Endothelial cell of umbilical vein (primary cell): ENCODE data around the gene BACH2. TPM values are rescaled to one million over a fixed set of nuclear protein-coding genes. Genes with fewer than 3 reads are reported as not detected.

Experiments used
- BruUV-seq: library from RNA; stranded (reverse); fragments of 400-500 nt; replicated peaks from 2 replicates; lab custom pipeline; 2021; lab: Mats Ljungman, UMichigan
- CTCF ChIA-PET: fragments of 300-600, 350-600 bp; sonication (Branson Sonifier 250); formaldehyde crosslinking; loops from one replicate; lab custom pipeline; 2021; ENCODE audit warnings: antibody characterized with exemption, inconsistent platforms; lab: Charles Lee
- POLR2A ChIA-PET: fragments of 300-600, 350-600 bp; sonication (Branson Sonifier 250); formaldehyde crosslinking; loops from one replicate; lab custom pipeline; 2021; ENCODE audit warnings: antibody characterized with exemption, inconsistent platforms; lab: Charles Lee
- DNase-seq: peaks from one replicate; pipeline ENCODE4 v3.0.0-alpha.2; 2011; ENCODE audit warnings: low read depth, low spot score
- FAIRE-seq: peaks from 2 replicates; lab custom pipeline; 2011; peaks lifted over from hg19 to GRCh38; lab: Jason Lieb, UNC
- H2AFZ ChIP-seq: 2 replicates; pipeline ENCODE4 v1.6.0; 2012; ENCODE audit warnings: low read depth, low read length, control low read depth, inconsistent platforms
- H3K27ac ChIP-seq: 2 replicates; pipeline ENCODE4 v1.5.1; 2011; ENCODE audit warnings: low read depth, mild to moderate bottlenecking, control low read depth, low read length, moderate library complexity; ENCODE audit not compliant: insufficient read depth
- H3K27me3 ChIP-seq, 2 experiments: 2 replicates each; pipeline versions ENCODE4 v1.6.0 to v1.6.1; 2011; ENCODE audit warnings: low read length in 2 of 2, mixed read lengths in 1 of 2; ENCODE audit not compliant: control insufficient read depth in 2 of 2, insufficient read depth in 2 of 2
- H3K36me3 ChIP-seq, 2 experiments: 2 replicates in 1 of 2; 3 replicates in 1 of 2; pipeline ENCODE4 v1.5.1; 2011; ENCODE audit warnings: low read length in 2 of 2, mild to moderate bottlenecking in 1 of 2, moderate library complexity in 1 of 2; ENCODE audit not compliant: control insufficient read depth in 2 of 2, insufficient read depth in 2 of 2; ENCODE audit errors: extremely low read depth in 1 of 2
- H3K4me1 ChIP-seq: 3 replicates; pipeline ENCODE4 v1.5.1; 2011; ENCODE audit warnings: mild to moderate bottlenecking, low read length; ENCODE audit not compliant: control insufficient read depth, insufficient read depth; ENCODE audit errors: extremely low read depth
- H3K4me2 ChIP-seq: 2 replicates; pipeline ENCODE4 v1.6.1; 2011; ENCODE audit warnings: low read length, control low read depth, mixed read lengths; ENCODE audit not compliant: insufficient read depth
- H3K4me3 ChIP-seq, 3 experiments: fragments of 200-600 bp in 1 of 3; sonication (generic), shearing (Covaris generic) in 1 of 3; replicated peaks in 1 of 3; 2 replicates each; pipeline ENCODE4 v1.5.1; 2011 to 2016; ENCODE audit warnings: control low read depth in 3 of 3, low read length in 3 of 3, mild to moderate bottlenecking in 2 of 3, inconsistent platforms in 1 of 3, low read depth in 1 of 3, moderate library complexity in 1 of 3; ENCODE audit not compliant: insufficient read depth in 1 of 3
- H3K79me2 ChIP-seq: 2 replicates; pipeline ENCODE4 v1.6.0; 2012; ENCODE audit warnings: low read length, inconsistent platforms; ENCODE audit not compliant: control insufficient read depth, insufficient read depth
- H3K9ac ChIP-seq: replicated peaks from 2 replicates; pipeline ENCODE3; 2011; ENCODE audit warnings: low read length, control low read depth; ENCODE audit not compliant: insufficient read depth; ENCODE audit errors: extremely low read depth
- H3K9me1 ChIP-seq: replicated peaks from 3 replicates; pipeline ENCODE4 v1.6.0; 2011; ENCODE audit warnings: mild to moderate bottlenecking, low read length; ENCODE audit not compliant: control insufficient read depth, insufficient read depth; ENCODE audit errors: extremely low read depth
- H3K9me3 ChIP-seq: replicated peaks from 2 replicates; pipeline ENCODE4 v1.5.1; 2012; ENCODE audit warnings: low read length, inconsistent platforms; ENCODE audit not compliant: control insufficient read depth, insufficient read depth
- H4K20me1 ChIP-seq: replicated peaks from 2 replicates; pipeline ENCODE3; 2011; ENCODE audit warnings: mild to moderate bottlenecking, low read length; ENCODE audit not compliant: control insufficient read depth, insufficient read depth; ENCODE audit errors: extremely low read depth
- CTCF ChIP-seq, 2 donors: IDR thresholded peaks; 1 replicate in 1 of 2; 2 replicates in 1 of 2; pipeline ENCODE4 v1.5.1; 2011; ENCODE audit warnings: low read length in 2 of 2, mild to moderate bottlenecking in 2 of 2, moderate library complexity in 2 of 2, control low read depth in 1 of 2, inconsistent platforms in 1 of 2, low read depth in 1 of 2; ENCODE audit not compliant: insufficient read depth in 1 of 2; ENCODE audit errors: extremely low read depth in 1 of 2
- EZH2 ChIP-seq: IDR thresholded peaks from 2 replicates; pipeline ENCODE4 v1.6.1; 2012; ENCODE audit warnings: borderline replicate concordance, low read depth, mild to moderate bottlenecking, moderate library complexity, low read length, inconsistent platforms; ENCODE audit not compliant: severe bottlenecking
- FOS ChIP-seq: IDR thresholded peaks from 2 replicates; pipeline ENCODE4 v1.6.1; 2011; ENCODE audit warnings: mild to moderate bottlenecking, low read length, moderate library complexity, borderline replicate concordance; ENCODE audit not compliant: insufficient read depth
- GATA2 ChIP-seq: IDR thresholded peaks from 2 replicates; pipeline ENCODE4 v1.7.0; 2011; ENCODE audit warnings: low read depth, mild to moderate bottlenecking, moderate library complexity, mixed read lengths, low read length; ENCODE audit not compliant: insufficient read length, insufficient read depth
- JUN ChIP-seq: IDR thresholded peaks from 2 replicates; pipeline ENCODE4 v1.6.1; 2011; ENCODE audit warnings: borderline replicate concordance, low read depth; ENCODE audit not compliant: insufficient read length, insufficient read depth
- MAX ChIP-seq: IDR thresholded peaks from 2 replicates; pipeline ENCODE4 v1.6.1; 2011; ENCODE audit not compliant: insufficient read depth, insufficient read length
- MYC ChIP-seq: IDR thresholded peaks from one replicate; pipeline ENCODE4 v1.6.1; 2011; ENCODE audit warnings: mild to moderate bottlenecking, low read depth, low read length
- POLR2A ChIP-seq: IDR thresholded peaks from 2 replicates; pipeline ENCODE4 v1.6.1; 2012; ENCODE audit warnings: low read depth, mild to moderate bottlenecking, control low read depth, low read length
- POLR2AphosphoS5 ChIP-seq: IDR thresholded peaks from 2 replicates; pipeline ENCODE4 v1.6.1; 2012; ENCODE audit warnings: low read depth, mild to moderate bottlenecking, control low read depth, low read length, moderate library complexity; ENCODE audit not compliant: insufficient read depth
- dilution Hi-C: fragments of 300-500 bp; cut with MboI; formaldehyde crosslinking; loops from one replicate; pipeline ENCODE4 v1.15.0; 2019; ENCODE audit warnings: low sequenced_read_pairs; ENCODE audit not compliant: extremely low pct_ligation_motif_present
- intact Hi-C: fragments of 100-400 bp; cut with micrococcal nuclease; formaldehyde crosslinking; loops from one replicate; pipeline ENCODE4 v1.10.0; 2022
- polyA plus RNA-seq, 4 experiments: library from polyadenylated mRNA; depleted of rRNA in 3 of 4; stranded (reverse) in 3 of 4; unstranded in 1 of 4; fragments of >200 nt; gene quantifications; 2 replicates each; pipeline versions ENCODE4 v1.2.1 to v1.2.3, GENCODE V29; 2011 to 2012; ENCODE audit warnings: missing spikeins in 1 of 4
- total RNA-seq: library from RNA; stranded (reverse); gene quantifications from 2 replicates; pipeline ENCODE4 v1.2.3, GENCODE V29; 2021

BACH2 gene
- total and polyA plus RNA-seq, 2 donors (not counting 3 experiments of a cell fraction or from before 2014, with no cell fraction given) = 1.7 to 5.6 TPM

GRCh38 chr6:90103056-90103800 lies 193.4 kb downstream of the BACH2 start:
- no peak overlapping the region for H2AFZ ChIP-seq
- DNase-seq (no peak), FAIRE-seq (no peak)
- TF ChIP-seq POLR2AphosphoS5 = no peak
- TF ChIP-seq MYC = no peak
- H3K27ac ChIP-seq = no peak overlapping the region
- ChIA-PET CTCF (no interaction called here), POLR2A (no interaction called here)
- H4K20me1 ChIP-seq = no peaks in the 10 kb centered on the region
- no peaks in the 10 kb centered on the region for H3K36me3 ChIP-seq
- no peaks in the 10 kb centered on the region for H3K9me3 ChIP-seq
- no peaks in the 10 kb centered on the region for H3K4me1 ChIP-seq
- H3K79me2 ChIP-seq = no peaks in the 10 kb centered on the region
- dilution Hi-C loops = no loop called here
- intact Hi-C loops = no loop called here
- H3K9ac ChIP-seq = no peak overlapping the region
- H3K4me2 ChIP-seq = no peak overlapping the region
- BruUV-seq = no TSS peak
- no peaks in the 10 kb centered on the region for H3K9me1 ChIP-seq
- H3K4me3 ChIP-seq = no peak overlapping the region
- no peaks in the 10 kb centered on the region for H3K27me3 ChIP-seq

- no peak overlapping the region for H2AFZ ChIP-seq
- no peak overlapping the region for H3K4me3 ChIP-seq
- no peaks in the 10 kb centered on the region for H3K36me3 ChIP-seq
- H3K9me1 ChIP-seq = no peaks in the 10 kb centered on the region
- FAIRE-seq (no peak), DNase-seq (no peak)
- H3K27me3 ChIP-seq = peaks cover 0 to 6% of the 10 kb centered on the region in 2 experiments
- no peak overlapping the region for H3K9ac ChIP-seq
- H3K4me2 ChIP-seq = no peak overlapping the region
- H4K20me1 ChIP-seq = no peaks in the 10 kb centered on the region
- ChIA-PET CTCF (no interaction called here), POLR2A (no interaction called here)
- TF ChIP-seq POLR2AphosphoS5 (no peak), JUN (no peak), FOS (no peak), MAX (no peak), POLR2A (no peak), CTCF (IDR thresholded peaks at IDR 0.05; ENCODE audit: extremely low read depth in 1 of 2, insufficient read depth in 1 of 2, low read depth in 1 of 2, low read length in 2 of 2) (no peak), MYC (no peak), EZH2 (no peak), GATA2 (no peak)
- H3K9me3 ChIP-seq = no peaks in the 10 kb centered on the region
- H3K4me1 ChIP-seq = no peaks in the 10 kb centered on the region
- no peak overlapping the region for H3K27ac ChIP-seq
- dilution Hi-C loops = no loop called here
- BruUV-seq = no TSS peak
- no peaks in the 10 kb centered on the region for H3K79me2 ChIP-seq
- intact Hi-C loops = no loop called here
Observed at GRCh38 chr6:90101403-90101802, 195.2 kb downstream of the BACH2 start.
